Thymus (tissue), 11 donors: ENCODE measurements around the gene WDR12. TPM values are rescaled to one million over a fixed set of nuclear protein-coding genes. Genes with fewer than 3 reads are reported as not detected.
A peak's percentile ranks its signal among the peaks of the same experiment; 100 is the strongest.
"Not testable (repeated sequence)": the region's sequence is repeated elsewhere in the genome, so short reads cannot be mapped to it uniquely, and the experiment has no call there.

Experiments
- DNase-seq, 9 donors: peaks; one replicate each; pipeline ENCODE4 v3.0.0-alpha.2; 2013; ENCODE audit warnings: low spot score in 9 of 9, low read depth in 6 of 9, missing footprints in 1 of 9
- H3K27ac ChIP-seq, 2 donors: one replicate each; pipeline ENCODE4 v1.5.1; 2013; ENCODE audit warnings: control low read depth in 1 of 2, low read depth in 1 of 2, low read length in 1 of 2, mild to moderate bottlenecking in 1 of 2, moderate library complexity in 1 of 2
- H3K27me3 ChIP-seq, 2 donors: one replicate each; pipeline ENCODE4 v1.5.1; 2013; ENCODE audit warnings: low read length in 1 of 2; ENCODE audit not compliant: control insufficient read depth in 2 of 2, insufficient read depth in 1 of 2
- H3K36me3 ChIP-seq, 2 donors: one replicate each; pipeline ENCODE4 v1.5.1; 2013; ENCODE audit warnings: low read length in 1 of 2, mild to moderate bottlenecking in 1 of 2, moderate library complexity in 1 of 2; ENCODE audit not compliant: control insufficient read depth in 2 of 2, insufficient read depth in 2 of 2
- H3K4me1 ChIP-seq, 2 donors: one replicate each; pipeline ENCODE4 v1.5.1; 2013; ENCODE audit warnings: low read length in 2 of 2; ENCODE audit not compliant: control insufficient read depth in 2 of 2, insufficient read depth in 2 of 2
- H3K4me3 ChIP-seq, 2 donors: one replicate each; pipeline ENCODE4 v1.5.1; 2013; ENCODE audit warnings: low read length in 2 of 2, control low read depth in 1 of 2, mild to moderate bottlenecking in 1 of 2
- H3K9me3 ChIP-seq, 2 donors: one replicate each; pipeline ENCODE4 v1.5.1; 2013; ENCODE audit warnings: low read length in 1 of 2, mild to moderate bottlenecking in 1 of 2; ENCODE audit not compliant: control insufficient read depth in 2 of 2, insufficient read depth in 1 of 2
- WGBS: extraction: QIAGEN DNeasy Blood & Tissue Kit; methylation state at CpG from one replicate; pipeline ENCODE4 v1.1.7; 2013; 5-methylcytosine and 5-hydroxymethylcytosine counted together
- polyA plus RNA-seq: library from polyadenylated mRNA; stranded (reverse); fragments of 200-250 nt; gene quantifications from one replicate; pipeline ENCODE4 v1.2.3, GENCODE V29; 2013
- total RNA-seq: library from RNA; stranded (reverse); fragments of 120-200 nt; gene quantifications from one replicate; pipeline ENCODE4 v1.2.4, GENCODE V29; 2013
- donor health status: healthy.

Gene WDR12
- total and polyA plus RNA-seq, 2 donors: 19.8 to 38.9 TPM

DNA sequence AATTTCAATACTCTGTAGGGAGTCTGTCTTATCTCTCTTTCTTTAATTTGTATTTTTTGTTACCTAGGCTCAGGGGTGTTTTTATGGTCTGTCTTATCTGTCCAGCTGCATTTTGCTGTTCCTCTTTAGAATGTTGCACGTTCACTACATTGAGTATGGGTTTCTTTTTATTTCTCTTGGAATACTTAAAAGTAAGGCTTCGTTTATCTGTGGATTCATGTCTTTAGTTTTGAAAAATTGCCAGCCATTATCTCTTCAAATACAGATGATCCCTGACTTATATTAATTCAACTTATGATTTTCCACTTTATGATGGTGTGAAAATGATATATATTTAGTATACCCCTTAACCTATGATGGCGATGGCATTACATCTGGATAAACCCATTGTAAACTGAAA, 27.5 kb upstream of the WDR12 start:
- H3K4me3 ChIP-seq: no peak overlapping the region
- 98% methylated on average over 3 of the region's 3 CpGs for WGBS
- no peaks in the 10 kb centered on the region for H3K27me3 ChIP-seq
- no peaks in the 10 kb centered on the region for H3K4me1 ChIP-seq
- H3K36me3 ChIP-seq: peaks cover 6 to 12% of the 10 kb centered on the region in 2 donors
- DNase-seq: no peak
- H3K27ac ChIP-seq: no peak overlapping the region
- no peaks in the 10 kb centered on the region for H3K9me3 ChIP-seq

DNA sequence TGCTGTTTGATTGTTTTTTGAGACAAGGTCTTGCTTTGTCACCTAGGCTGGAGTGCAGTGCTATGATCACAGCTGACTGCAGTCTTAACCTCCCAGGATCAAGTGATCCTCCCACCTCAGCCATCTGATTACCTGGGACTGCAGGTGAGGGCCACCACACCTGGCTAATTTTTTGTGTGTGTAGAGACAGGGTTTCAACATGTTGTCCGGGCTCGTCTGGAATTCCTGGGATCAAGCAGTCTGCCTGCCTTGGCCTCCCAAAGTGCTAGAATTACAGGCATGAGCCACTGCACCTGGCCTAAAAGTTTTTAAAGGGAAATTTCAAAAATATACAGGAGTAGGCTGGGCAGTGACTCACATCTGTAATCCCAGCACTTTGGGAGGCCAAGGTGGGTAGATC, 23.0 kb upstream of the WDR12 start:
- peaks cover 10 to 19% of the 10 kb centered on the region in 2 donors for H3K36me3 ChIP-seq
- no peaks in the 10 kb centered on the region for H3K4me1 ChIP-seq

DNA sequence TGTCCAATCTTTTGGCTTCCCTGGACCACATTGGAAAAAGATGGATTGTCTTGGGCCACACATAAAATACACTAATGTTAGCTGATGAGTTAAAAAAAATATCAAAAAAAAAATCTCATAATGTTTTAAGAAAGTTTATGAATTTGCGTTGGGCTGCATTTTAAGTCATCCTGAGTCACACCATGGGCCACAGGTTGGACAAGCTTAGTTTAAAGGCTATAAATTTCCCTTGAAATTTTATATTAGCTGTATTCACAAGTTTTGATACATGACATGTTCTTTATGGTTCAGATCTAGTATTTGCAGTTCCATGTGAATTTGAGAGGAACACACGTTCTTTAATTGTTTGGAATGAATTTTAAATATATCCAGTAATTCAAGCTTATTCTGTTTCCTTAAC, 22.5 kb upstream of the WDR12 start:
- Histone ChIP-seq H3K27ac (no peak overlapping the region), H3K27me3 (no peaks in the 10 kb centered on the region), H3K9me3 (no peaks in the 10 kb centered on the region), H3K36me3 (peaks cover 10 to 19% of the 10 kb centered on the region in 2 donors), H3K4me3 (no peak overlapping the region), H3K4me1 (no peaks in the 10 kb centered on the region)
- no peak for DNase-seq
- WGBS: 94% methylated on average over 2 of the region's 2 CpGs

More for the DNA sequence above, 23.0 kb upstream of the WDR12 start:
- 88% methylated on average over 2 of the region's 2 CpGs for WGBS
- no peak overlapping the region for H3K4me3 ChIP-seq
- H3K27ac ChIP-seq: no peak overlapping the region
- no peaks in the 10 kb centered on the region for H3K27me3 ChIP-seq
- no peak for DNase-seq
- H3K9me3 ChIP-seq: no peaks in the 10 kb centered on the region

DNA sequence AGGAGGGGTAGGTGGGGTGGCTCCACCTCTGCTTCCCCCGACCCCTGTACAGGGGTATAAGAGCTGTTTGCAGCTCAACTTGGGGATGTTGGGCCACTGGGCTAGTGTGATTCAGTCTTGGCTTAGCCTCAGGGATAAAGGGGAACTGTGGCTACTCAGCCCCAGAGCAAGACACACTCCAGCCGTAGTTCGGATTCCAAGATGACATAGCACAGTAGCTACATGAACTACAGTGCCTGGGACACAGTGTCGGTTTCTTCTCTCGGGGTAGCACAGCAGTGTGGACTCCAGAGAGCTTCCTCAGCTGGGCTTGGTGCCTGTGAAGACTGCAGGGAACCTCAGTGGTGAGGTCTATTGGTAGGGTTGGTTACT, 21.7 kb upstream of the WDR12 start:
- no peaks in the 10 kb centered on the region for H3K9me3 ChIP-seq
- peaks cover 6 to 19% of the 10 kb centered on the region in 2 donors for H3K36me3 ChIP-seq
- no peaks in the 10 kb centered on the region for H3K4me1 ChIP-seq
- H3K27me3 ChIP-seq: no peaks in the 10 kb centered on the region
- no peak for DNase-seq
- WGBS: 98% methylated on average over 5 of the region's 5 CpGs
- H3K4me3 ChIP-seq: no peak overlapping the region
- H3K27ac ChIP-seq: no peak overlapping the region

DNA sequence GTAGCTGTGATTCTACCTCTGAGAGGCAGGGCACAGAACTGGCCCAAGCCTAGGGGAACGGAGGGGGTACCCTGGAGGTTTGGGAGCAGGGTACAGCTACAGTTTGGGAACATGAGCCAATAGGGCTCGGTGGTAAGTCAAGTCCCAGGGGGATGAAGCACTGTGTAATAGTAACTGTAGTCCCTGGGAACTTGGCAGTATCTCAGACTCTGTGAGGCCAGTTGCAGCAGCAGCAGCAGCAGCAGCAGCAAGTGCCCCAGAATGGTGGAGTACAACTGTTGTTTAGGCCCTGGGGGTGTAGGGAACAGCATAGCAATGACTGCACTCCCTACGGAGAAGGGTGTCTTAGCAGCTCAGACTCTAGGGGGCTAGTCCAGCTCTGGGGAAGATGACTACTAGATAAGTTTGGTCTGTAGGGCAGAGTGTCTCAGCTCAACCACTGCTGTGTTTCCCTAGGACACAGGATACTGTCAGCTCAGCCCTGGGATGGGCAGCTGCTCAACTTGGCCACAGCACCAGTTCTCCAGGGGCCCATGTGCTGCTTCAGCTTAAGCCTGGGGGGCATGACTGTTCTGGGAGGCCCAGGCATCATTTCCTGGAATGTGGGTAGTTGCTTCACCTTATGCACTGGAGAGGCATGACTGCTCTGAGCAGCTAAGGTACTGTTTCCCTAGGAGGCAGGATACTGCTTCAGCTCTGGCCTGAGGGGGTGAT, 21.1 kb upstream of the WDR12 start:
- Histone ChIP-seq H3K4me3 (no peak overlapping the region), H3K4me1 (no peaks in the 10 kb centered on the region), H3K27ac (no peak overlapping the region), H3K27me3 (no peaks in the 10 kb centered on the region), H3K9me3 (no peaks in the 10 kb centered on the region), H3K36me3 (peaks cover 6 to 19% of the 10 kb centered on the region in 2 donors)
- WGBS: 97% methylated on average over 3 of the region's 3 CpGs
- DNase-seq: no peak

DNA sequence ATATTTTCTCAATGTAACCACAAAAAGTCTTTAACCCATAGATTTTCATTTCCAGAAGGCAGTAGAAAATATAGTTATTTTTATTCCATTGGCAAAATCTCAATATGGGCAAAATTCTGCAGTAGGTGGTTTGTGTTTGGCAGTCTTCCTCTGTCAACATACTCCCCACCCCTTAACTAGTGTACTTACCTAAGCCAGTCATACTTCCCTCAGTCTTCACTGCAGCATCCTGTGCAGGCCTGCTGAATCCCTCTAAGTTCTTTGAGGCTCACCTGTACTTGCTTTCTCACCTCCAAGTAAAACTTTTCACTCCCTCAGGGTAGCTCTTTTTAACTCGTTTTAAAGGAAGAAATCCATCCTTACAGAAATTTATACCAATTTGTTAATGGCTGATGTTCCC, 7.4 kb upstream of the WDR12 start:
- Histone ChIP-seq H3K4me1 (peaks cover 0 to 6% of the 10 kb centered on the region in 2 donors), H3K4me3 (no peak overlapping the region), H3K36me3 (peaks cover 5 to 7% of the 10 kb centered on the region in 2 donors), H3K9me3 (no peaks in the 10 kb centered on the region), H3K27ac (no peak overlapping the region), H3K27me3 (no peaks in the 10 kb centered on the region)
- DNase-seq: no peak
- 96% methylated on average over 1 of the region's 1 CpG for WGBS

DNA sequence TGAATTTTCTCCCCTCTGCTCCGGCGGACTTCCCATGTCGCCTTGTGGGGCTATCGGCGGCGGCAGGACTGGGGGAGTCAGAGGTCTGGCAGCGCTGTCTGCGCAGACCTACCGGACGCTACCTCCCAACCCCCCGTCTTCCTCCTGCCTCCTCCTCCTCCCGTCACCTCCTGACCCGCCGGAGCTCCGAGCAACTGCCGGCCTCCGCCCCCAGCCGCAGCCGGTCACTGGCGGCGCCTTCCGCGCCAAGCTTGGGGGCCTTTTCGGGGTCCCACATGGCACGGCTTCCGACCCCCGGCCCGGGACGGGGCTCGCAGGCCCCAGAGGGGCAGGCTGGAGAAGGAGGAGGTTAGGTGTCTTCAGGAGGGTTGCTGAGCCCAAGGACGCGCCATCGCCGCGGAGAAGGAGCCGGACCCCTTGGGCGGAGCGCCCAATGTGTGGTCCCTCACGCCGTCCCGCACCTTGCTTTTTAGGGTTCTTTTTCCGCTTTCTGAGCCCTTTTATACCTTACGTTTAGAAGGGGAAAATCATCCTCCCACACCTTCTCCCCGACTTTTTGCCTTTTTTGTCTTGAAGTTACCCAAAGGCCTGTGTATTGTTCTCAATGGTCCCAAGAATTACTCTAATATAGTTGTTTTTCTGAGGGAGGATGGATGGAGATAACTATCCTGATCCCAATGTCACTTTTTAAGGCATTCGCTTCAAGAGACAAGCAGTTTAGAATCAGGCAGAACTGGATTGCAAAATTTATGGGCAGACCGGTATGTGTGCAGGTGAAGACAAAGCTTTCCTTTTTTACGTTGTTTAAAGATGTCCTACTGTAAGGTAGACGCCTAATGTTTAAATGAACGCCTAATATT, 1.1 kb upstream of the WDR12 start:
- WGBS: 2% methylated on average over 23 of the region's 49 CpGs
- H3K27ac ChIP-seq: peak overlapping the region; percentile 84 to 96
- not testable (repeated sequence) for H3K27me3 ChIP-seq, H3K36me3 ChIP-seq, H3K9me3 ChIP-seq, H3K4me1 ChIP-seq
- peak in 3 of 9 donors; percentile 9 to 53 (median 27) for DNase-seq
- H3K4me3 ChIP-seq: peak overlapping the region; percentile 63 to 85

DNA sequence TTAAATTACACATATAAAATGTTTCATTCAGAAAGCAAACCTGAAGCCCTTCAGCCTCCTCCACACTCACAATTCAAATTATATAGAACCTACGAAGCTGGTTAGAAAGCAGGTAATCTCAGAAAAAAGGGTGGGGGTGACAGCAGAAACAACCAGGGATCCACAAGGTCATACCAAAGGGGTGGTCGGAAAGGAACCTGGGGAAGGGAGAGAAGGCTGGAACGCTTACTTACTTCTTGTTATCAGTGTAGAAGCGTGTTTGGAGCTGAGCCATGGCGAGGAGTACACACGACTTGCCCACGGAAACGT, 316 bp downstream of the WDR12 start:
- H3K36me3 ChIP-seq: no peaks in the 10 kb centered on the region
- peak overlapping the region; percentile 63 to 85 for H3K4me3 ChIP-seq
- peaks cover 3 to 5% of the 10 kb centered on the region in 2 donors for H3K4me1 ChIP-seq
- H3K9me3 ChIP-seq: no peaks in the 10 kb centered on the region
- WGBS: under 1% methylated on average over 8 of the region's 8 CpGs
- H3K27me3 ChIP-seq: no peaks in the 10 kb centered on the region
- no peak for DNase-seq
- H3K27ac ChIP-seq: peak overlapping the region; percentile 88 to 96

DNA sequence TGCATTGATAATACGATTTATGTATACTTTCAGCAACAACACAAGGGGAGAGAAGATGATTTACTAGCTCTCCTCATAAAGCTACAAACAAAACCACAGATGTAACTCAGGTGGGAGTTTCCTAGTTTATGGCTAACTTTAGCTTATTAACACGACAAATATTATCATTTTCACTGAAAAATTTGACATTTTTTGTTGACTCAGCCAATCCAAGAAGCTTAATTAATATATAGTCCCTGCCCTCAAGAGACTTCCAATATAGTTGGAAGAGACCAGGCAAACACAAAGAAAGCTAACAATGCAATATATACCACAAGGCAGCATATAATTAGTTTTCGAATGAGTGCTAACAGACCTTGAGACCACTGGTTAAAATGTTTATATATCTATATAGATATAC, 775 bp downstream of the WDR12 start:
- Histone ChIP-seq H3K36me3 (no peaks in the 10 kb centered on the region), H3K4me1 (peaks cover 3 to 5% of the 10 kb centered on the region in 2 donors), H3K27me3 (no peaks in the 10 kb centered on the region), H3K27ac (no peak overlapping the region), H3K4me3 (peak overlapping the region; percentile 63 to 85), H3K9me3 (no peaks in the 10 kb centered on the region)
- no peak for DNase-seq
- 18% methylated on average over 3 of the region's 3 CpGs for WGBS
